IPS-15b (cell line): ENCODE results near the gene CRTC1.

Source experiments
- H3K27me3 ChIP-seq: one replicate; pipeline ENCODE4 v1.6.1; 2013; ENCODE audit warnings: low read length; ENCODE audit not compliant: control insufficient read depth, insufficient read depth
- H3K36me3 ChIP-seq: one replicate; pipeline ENCODE4 v1.6.1; 2013; ENCODE audit warnings: low read length; ENCODE audit not compliant: control insufficient read depth, insufficient read depth
- H3K4me1 ChIP-seq: one replicate; pipeline ENCODE4 v1.6.1; 2013; ENCODE audit warnings: mild to moderate bottlenecking, low read length; ENCODE audit not compliant: control insufficient read depth, insufficient read depth
- H3K4me3 ChIP-seq: one replicate; pipeline ENCODE4 v1.5.1; 2013; ENCODE audit warnings: low read depth, low read length
- H3K9ac ChIP-seq: one replicate; pipeline ENCODE4 v1.6.1; 2013; ENCODE audit warnings: low read depth, mild to moderate bottlenecking, low read length
- H3K9me3 ChIP-seq: one replicate; pipeline ENCODE4 v1.6.1; 2013; ENCODE audit warnings: mild to moderate bottlenecking, low read length; ENCODE audit not compliant: control insufficient read depth, insufficient read depth

CRTC1 gene

GRCh38 chr19:18737337-18737953 is 54.0 kb downstream of the CRTC1 start:
- no peak overlapping the region for H3K9ac ChIP-seq
- H3K27me3 ChIP-seq: no peaks in the 10 kb centered on the region
- no peaks in the 10 kb centered on the region for H3K4me1 ChIP-seq
- no peaks in the 10 kb centered on the region for H3K9me3 ChIP-seq
- H3K4me3 ChIP-seq: no peak overlapping the region
- no peaks in the 10 kb centered on the region for H3K36me3 ChIP-seq

- Histone ChIP-seq H3K9me3 (no peaks in the 10 kb centered on the region), H3K4me1 (no peaks in the 10 kb centered on the region), H3K9ac (no peak overlapping the region)
These were observed 54.5 kb downstream of the CRTC1 start for GRCh38 chr19:18737954-18738351.

GRCh38 chr19:18738961-18739690 is 55.6 kb downstream of the CRTC1 start:
- Histone ChIP-seq H3K27me3 (no peaks in the 10 kb centered on the region), H3K9ac (no peak overlapping the region), H3K36me3 (no peaks in the 10 kb centered on the region), H3K4me3 (no peak overlapping the region), H3K9me3 (no peaks in the 10 kb centered on the region), H3K4me1 (no peaks in the 10 kb centered on the region)

More at GRCh38 chr19:18737954-18738351, 54.5 kb downstream of the CRTC1 start:
- H3K27me3 ChIP-seq: no peaks in the 10 kb centered on the region
- no peak overlapping the region for H3K4me3 ChIP-seq
- no peaks in the 10 kb centered on the region for H3K36me3 ChIP-seq

GRCh38 chr19:18741124-18742121 is 57.9 kb downstream of the CRTC1 start:
- Histone ChIP-seq H3K36me3 (no peaks in the 10 kb centered on the region), H3K4me3 (no peak overlapping the region), H3K9me3 (no peaks in the 10 kb centered on the region), H3K4me1 (no peaks in the 10 kb centered on the region), H3K9ac (peak overlapping the region; percentile 47), H3K27me3 (no peaks in the 10 kb centered on the region)

- Histone ChIP-seq H3K4me3 (no peak overlapping the region), H3K27me3 (no peaks in the 10 kb centered on the region), H3K9ac (no peak overlapping the region), H3K9me3 (no peaks in the 10 kb centered on the region), H3K36me3 (no peaks in the 10 kb centered on the region), H3K4me1 (no peaks in the 10 kb centered on the region)
These were observed 58.8 kb downstream of the CRTC1 start for GRCh38 chr19:18742324-18742723.

- H3K9me3 ChIP-seq: no peaks in the 10 kb centered on the region
- H3K4me3 ChIP-seq: no peak overlapping the region
- H3K4me1 ChIP-seq: no peaks in the 10 kb centered on the region
- H3K36me3 ChIP-seq: no peaks in the 10 kb centered on the region
- no peak overlapping the region for H3K9ac ChIP-seq
- H3K27me3 ChIP-seq: no peaks in the 10 kb centered on the region
These were observed 59.6 kb downstream of the CRTC1 start for GRCh38 chr19:18742838-18743783.

- H3K4me3 ChIP-seq: no peak overlapping the region
- no peaks in the 10 kb centered on the region for H3K36me3 ChIP-seq
- no peaks in the 10 kb centered on the region for H3K9me3 ChIP-seq
- H3K9ac ChIP-seq: no peak overlapping the region
- no peaks in the 10 kb centered on the region for H3K4me1 ChIP-seq
- H3K27me3 ChIP-seq: no peaks in the 10 kb centered on the region
These were observed 60.4 kb downstream of the CRTC1 start for GRCh38 chr19:18743784-18744418.

- H3K36me3 ChIP-seq: no peaks in the 10 kb centered on the region
- no peak overlapping the region for H3K9ac ChIP-seq
- peaks cover 4% of the 10 kb centered on the region for H3K4me1 ChIP-seq
- H3K9me3 ChIP-seq: no peaks in the 10 kb centered on the region
- H3K27me3 ChIP-seq: no peaks in the 10 kb centered on the region
- no peak overlapping the region for H3K4me3 ChIP-seq
These were observed 61.7 kb downstream of the CRTC1 start for GRCh38 chr19:18745012-18745735.

- H3K4me3 ChIP-seq: no peak overlapping the region
- H3K27me3 ChIP-seq: no peaks in the 10 kb centered on the region
- H3K4me1 ChIP-seq: peaks cover 4% of the 10 kb centered on the region
- no peaks in the 10 kb centered on the region for H3K9me3 ChIP-seq
- no peaks in the 10 kb centered on the region for H3K36me3 ChIP-seq
- no peak overlapping the region for H3K9ac ChIP-seq
These were observed 62.5 kb downstream of the CRTC1 start for GRCh38 chr19:18745931-18746330.
